ENCODE measurements around the gene EFCAB6. TPM values are rescaled to one million over a fixed set of nuclear protein-coding genes. Genes with fewer than 3 reads are reported as not detected.

Gene EFCAB6
- total RNA-seq, 1 experiment from 2014 or later, result 0.94 TPM

GRCh38 chr22:43827003-43827735 lies 15.1 kb upstream of the EFCAB6 start (continued):
- no peak for TF ChIP-seq ZNF532 (CRISPR knock-in tag; IDR thresholded peaks at IDR 0.05; ENCODE audit: borderline replicate concordance)
- no peak for TF ChIP-seq E2F4 (CRISPR knock-in tag; IDR thresholded peaks at IDR 0.05; ENCODE audit: borderline replicate concordance, low read depth)

DNA sequence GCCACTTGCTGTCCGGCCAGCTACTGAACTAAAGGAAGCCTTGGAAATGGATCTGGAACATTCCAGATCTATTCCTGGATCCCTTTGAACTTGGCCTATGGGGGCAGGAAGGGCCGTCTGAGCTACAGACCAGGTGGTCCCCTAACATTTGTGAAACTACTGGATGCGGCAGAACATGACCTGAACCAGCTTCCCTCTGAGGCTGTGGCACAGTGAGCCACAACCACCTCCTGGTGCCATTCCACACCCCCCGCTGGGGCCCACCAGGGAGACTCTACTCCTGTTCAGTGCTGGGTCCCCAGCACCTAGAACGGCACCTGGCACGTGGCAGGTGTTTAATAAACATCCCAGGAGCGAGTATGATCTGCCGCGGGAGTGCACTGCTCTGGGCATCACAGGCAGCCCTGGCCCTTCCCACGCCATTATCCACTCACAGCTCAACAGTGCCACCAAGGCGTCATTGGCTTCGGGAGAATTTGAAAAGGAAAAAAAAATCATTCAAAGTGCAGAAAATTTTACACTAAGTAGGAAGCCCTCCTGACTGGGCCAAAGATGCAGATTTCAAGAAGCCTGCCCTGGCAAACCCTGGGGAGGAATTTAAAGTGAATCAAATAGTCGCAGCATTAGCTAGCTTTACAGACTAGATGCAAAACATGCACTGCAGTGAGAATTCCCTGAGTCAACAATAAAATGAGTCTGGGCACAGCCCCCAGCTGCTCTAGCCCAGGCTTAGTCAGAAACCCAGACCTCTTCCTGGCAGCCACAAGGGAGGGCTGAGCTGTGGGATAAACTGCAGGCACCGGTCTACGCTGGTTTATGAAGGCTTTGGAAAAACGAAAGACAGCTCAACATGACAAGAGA lies 14.3 kb upstream of the EFCAB6 start:
- H3K27me3 Mint-ChIP-seq (ENCODE audit: low read depth), result no peaks in the 10 kb centered on the region
- H3K4me3 Mint-ChIP-seq, result no peak overlapping the region
- DNase-seq (ENCODE audit: low spot score), result no peak
- CTCF ChIA-PET, result interaction anchor here (1.1 to 6.3 kb wide), 5 partner anchors 14 to 311 kb away, joined by 3 to 69 read pairs (median 4); partner anchors contain the start of gene EFCAB6
- no peaks in the 10 kb centered on the region for H3K9me3 Mint-ChIP-seq
- POLR2A ChIA-PET, result no interaction called here
- peaks cover 53% of the 10 kb centered on the region for H3K4me1 Mint-ChIP-seq
- H3K27ac Mint-ChIP-seq, result 0 out of 2 replicates have a peak overlapping the region, but pooled peaks have one; percentile 43
- no peak for ATAC-seq
- peaks cover 8% of the 10 kb centered on the region for H3K36me3 Mint-ChIP-seq
- TF ChIP-seq NFYB (CRISPR knock-in tag; conservative IDR thresholded peaks at IDR 0.05; ENCODE audit: low read depth) (no peak), E2F4 (CRISPR knock-in tag; IDR thresholded peaks at IDR 0.05; ENCODE audit: borderline replicate concordance, low read depth) (no peak), CTCF (IDR thresholded peaks at IDR 0.05) (no peak), CREM (CRISPR knock-in tag; IDR thresholded peaks at IDR 0.05) (no peak), MLX (CRISPR knock-in tag; IDR thresholded peaks at IDR 0.05) (no peak), AR (CRISPR knock-in tag; IDR thresholded peaks at IDR 0.05) (no peak), CBFB (CRISPR knock-in tag; IDR thresholded peaks at IDR 0.05; ENCODE audit: low read depth) (no peak)
